GM19438 (cell line): ENCODE measurements around the gene ARHGAP22.

ENCODE experiments used
- ATAC-seq: cut with Tn5 transposase; IDR thresholded peaks from one replicate; pipeline ENCODE4 v1.9.1; 2021; ENCODE audit warnings: low read depth; ENCODE audit not compliant: unreplicated experiment

Gene ARHGAP22

GRCh38 chr10:48502791-48503190, 102.1 kb downstream of the ARHGAP22 start:
- no peak for ATAC-seq

GRCh38 chr10:48501787-48502771, 102.8 kb downstream of the ARHGAP22 start:
- ATAC-seq, result no peak

DNA sequence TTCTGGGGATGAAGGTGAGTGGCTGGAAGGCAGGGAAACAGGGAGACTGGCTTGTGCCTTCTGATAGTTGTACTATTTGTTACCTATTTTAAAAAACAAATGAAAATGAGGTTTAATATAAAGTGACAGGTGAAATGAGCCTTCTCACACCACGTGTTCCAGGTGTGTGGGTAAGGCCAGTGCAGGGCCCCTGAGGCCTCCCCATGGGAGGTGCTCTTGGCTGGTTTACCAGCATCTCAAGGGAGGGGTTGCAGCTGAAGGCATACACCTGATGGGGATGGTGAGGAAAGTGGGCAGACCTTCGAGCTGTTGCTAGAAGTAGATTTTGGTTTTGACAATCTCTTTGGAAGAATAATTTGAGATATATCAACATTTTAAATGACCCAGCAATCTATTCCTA, 103.6 kb downstream of the ARHGAP22 start:
- no peak for ATAC-seq

- ATAC-seq, result no peak
Observed at GRCh38 chr10:48500771-48501170, 104.1 kb downstream of the ARHGAP22 start.

DNA sequence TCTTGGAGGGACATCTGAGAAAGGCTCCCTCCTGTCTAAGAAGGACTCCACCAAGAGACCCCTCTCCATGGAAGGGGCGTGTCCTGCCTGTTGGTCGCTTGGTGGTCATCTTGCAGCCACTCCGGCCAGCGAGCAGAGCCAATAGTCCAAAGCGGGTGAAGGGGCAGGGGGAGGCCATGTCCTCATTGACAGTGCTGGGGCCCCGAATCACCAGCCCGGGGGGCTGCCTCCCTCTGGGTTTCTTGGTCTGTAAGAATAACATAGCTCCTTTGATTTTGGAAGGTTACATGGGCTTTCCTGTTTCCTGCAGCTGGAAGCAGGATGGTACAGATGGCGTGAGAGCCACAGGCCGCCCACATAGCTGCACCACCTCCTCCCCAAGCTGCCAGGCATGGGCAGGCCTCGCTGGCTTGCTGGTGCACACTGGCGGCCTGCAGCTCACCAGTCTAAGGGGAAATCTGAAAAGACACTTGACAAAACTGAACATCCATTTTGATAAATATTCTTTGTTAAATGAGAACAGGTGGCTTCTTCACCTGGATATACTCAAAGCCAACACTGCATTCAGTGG, 105.8 kb downstream of the ARHGAP22 start:
- no peak for ATAC-seq

- ATAC-seq, result no peak
Observed at GRCh38 chr10:48497780-48498770, 106.8 kb downstream of the ARHGAP22 start.

- ATAC-seq, result no peak
Observed at GRCh38 chr10:48496831-48497779, 107.8 kb downstream of the ARHGAP22 start.

- no peak for ATAC-seq
Observed at GRCh38 chr10:48496105-48496830, 108.6 kb downstream of the ARHGAP22 start.

GRCh38 chr10:48495282-48496045, 109.4 kb downstream of the ARHGAP22 start:
- no peak for ATAC-seq

- ATAC-seq, result no peak
Observed at GRCh38 chr10:48494611-48495010, 110.3 kb downstream of the ARHGAP22 start.

- no peak for ATAC-seq
Observed at GRCh38 chr10:48494073-48494472, 110.8 kb downstream of the ARHGAP22 start.

DNA sequence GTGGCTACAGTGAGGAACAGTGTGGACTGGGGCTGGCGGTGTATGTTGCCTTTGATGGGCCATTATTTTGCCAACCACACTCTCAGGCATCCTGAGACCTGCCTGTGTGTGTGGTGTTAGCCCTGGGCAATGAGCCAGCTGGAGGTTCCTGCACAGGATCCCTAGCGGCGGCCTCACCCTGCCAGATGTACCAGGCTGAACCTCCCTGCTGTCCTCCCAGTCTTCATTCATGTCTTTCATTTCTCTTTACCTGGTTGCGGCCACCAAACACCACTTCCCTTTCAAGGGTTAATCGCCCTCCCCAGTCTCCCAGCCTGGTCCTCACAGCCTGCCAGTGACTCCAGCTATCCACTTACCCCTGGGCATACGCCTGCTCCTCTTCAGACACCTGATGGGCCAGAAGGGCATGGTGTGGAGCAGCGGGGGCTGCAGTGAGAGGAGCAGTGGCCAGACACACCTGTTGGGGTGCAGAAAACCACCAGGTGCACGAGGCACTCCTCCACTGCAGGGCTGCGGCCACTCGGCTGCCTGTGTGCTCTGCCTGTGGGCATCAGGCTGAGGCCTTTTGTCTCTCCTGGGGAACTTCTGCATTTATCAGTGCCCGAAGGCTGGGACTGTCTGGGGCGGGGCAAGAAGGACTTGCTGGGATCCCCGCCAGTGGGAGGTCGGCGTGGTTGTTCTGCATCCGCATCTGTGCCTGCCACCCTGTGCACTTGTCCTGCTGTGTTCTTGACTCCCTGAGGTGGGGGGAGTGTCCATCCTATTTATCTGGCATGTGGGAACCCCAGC, 111.6 kb downstream of the ARHGAP22 start:
- ATAC-seq, result no peak

DNA sequence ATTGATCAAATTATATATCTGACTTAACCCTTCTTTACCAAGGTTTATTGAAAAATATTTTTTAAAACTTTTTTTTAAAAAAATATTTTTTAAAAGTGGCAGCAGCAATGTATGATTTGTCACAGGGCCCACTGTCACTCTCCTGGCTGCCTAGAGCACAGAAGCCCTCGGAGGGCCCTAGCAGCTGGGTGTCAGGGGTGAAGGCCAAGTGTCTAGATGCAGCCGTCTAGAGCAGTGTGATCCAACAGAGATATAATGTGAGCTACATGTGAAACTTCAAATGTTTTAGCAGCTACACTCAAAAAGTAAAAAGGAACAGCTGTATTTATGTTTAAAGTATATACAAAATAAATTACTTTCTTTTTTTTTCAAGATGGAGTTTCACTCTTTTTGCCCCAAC, 112.7 kb downstream of the ARHGAP22 start:
- ATAC-seq, result no peak

DNA sequence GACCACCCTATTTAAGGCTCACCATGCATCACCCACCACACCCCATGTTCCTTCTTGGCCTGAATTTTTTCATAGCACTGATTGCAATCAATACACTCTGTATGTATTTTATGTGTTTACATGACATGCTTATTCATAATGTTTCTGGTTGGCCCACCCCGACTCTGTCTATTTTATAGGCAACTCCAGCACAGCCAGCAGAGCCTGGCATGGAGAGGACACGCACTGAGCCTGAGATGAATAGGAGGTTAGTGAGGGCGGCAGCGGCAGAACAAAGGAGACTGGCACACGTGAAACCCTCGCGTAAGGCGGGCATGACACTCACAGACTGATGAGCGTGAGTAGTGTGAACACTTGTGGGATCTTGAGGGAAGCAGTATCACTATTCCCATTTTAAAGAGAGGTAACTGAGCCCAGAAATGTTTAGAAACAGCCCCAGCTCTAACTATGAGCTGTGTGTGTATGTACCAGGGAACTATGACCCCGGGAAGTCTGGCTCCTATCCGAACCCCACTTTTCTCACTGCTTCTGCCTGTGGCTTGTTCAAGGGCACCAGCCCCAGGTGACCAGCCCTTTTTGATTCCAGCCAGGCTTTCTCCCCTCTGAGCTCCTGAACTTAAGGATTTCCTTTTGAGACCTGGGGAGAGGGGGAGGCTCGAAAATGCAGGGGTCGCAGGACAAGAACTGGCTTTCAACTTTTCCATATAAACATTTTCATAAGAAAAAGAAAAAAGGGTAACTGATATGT, 113.3 kb downstream of the ARHGAP22 start:
- ATAC-seq, result no peak

- ATAC-seq, result no peak
Observed at GRCh38 chr10:48490946-48491345, 113.9 kb downstream of the ARHGAP22 start.

DNA sequence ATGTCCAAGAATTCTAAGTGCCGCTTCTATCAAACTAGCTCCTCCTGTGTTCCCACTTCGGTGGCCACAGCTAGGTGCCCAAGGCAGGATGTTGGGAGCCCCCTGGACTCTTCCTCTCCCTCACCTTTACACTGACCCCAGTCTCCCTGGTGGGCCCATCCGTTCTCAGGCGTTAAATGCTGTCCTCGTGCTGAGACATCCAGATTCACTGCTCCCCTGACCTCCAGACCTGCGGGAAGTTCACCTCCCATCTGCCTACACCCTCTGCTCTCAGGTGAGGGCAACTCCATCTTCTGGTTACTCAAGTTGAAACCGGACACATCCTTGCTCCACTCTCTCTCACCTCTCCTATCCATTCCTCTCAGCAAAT, 114.3 kb downstream of the ARHGAP22 start:
- no peak for ATAC-seq

GRCh38 chr10:48489099-48489498, 115.8 kb downstream of the ARHGAP22 start:
- ATAC-seq, result no peak
